Smooth muscle cell of bladder (primary cell): Measurements from ENCODE around the gene CYP2F1. TPM values are rescaled to one million over a fixed set of nuclear protein-coding genes. Genes with fewer than 3 reads are reported as not detected.

Source experiments
- total RNA-seq: library from RNA; depleted of rRNA; stranded (reverse); fragments of >200 nt; gene quantifications from 2 replicates; pipeline ENCODE4 v1.2.3, GENCODE V29; 2014

The CYP2F1 gene
- total RNA-seq: not detected in 2 replicates

GRCh38 chr19:41114132-41114531 lies at the start of gene CYP2F1:
CYP2F1 (plus strand) TSS chr19:41114432; CDS start chr19:41116189, 1,757 bp downstream.

GRCh38 chr19:41088151-41088550 lies 26.1 kb upstream of the CYP2F1 start, which contains the start of gene CYP2A13:
CYP2A13 (plus strand) TSS chr19:41088451; CDS start chr19:41088472, 21 bp downstream.

Other genes with a start within 250 kb of the CYP2F1 start
- gene CYP2A7, start 232.2 kb upstream of the CYP2F1 start, total RNA-seq: not detected in 2 replicates
- not detected in 2 replicates for gene CYP2B6, start 123.2 kb upstream of the CYP2F1 start, total RNA-seq
- not detected in 2 replicates for gene CYP2A13, start 26.0 kb upstream of the CYP2F1 start, total RNA-seq
- gene CYP2S1, start 78.8 kb downstream of the CYP2F1 start, total RNA-seq: 10.3 and 17.8 TPM in 2 replicates
- 107 and 127 TPM in 2 replicates for gene AXL, start 104.8 kb downstream of the CYP2F1 start, total RNA-seq
- gene HNRNPUL1, start 149.9 kb downstream of the CYP2F1 start, total RNA-seq: 44.2 and 54.2 TPM in 2 replicates
- 7.3 and 8.4 TPM in 2 replicates for gene CCDC97, start 195.7 kb downstream of the CYP2F1 start, total RNA-seq
- gene TGFB1, start 239.5 kb downstream of the CYP2F1 start, total RNA-seq: 7.0 and 11.5 TPM in 2 replicates
- gene B9D2, start 249.7 kb downstream of the CYP2F1 start, total RNA-seq: 4.3 and 4.8 TPM in 2 replicates